Stimulated activated CD8-positive, alpha-beta memory T cell treated with anti-CD3 and anti-CD28 coated beads, Interleukin-7, amount 100 ng/mL, for 24 hours (primary cell): Measurements from ENCODE around the gene MPC1.

Experiments used
- DNase-seq: peaks from one replicate; pipeline ENCODE4 v3.0.0-alpha.2; 2020; ENCODE audit warnings: low read depth

The MPC1 gene

DNA sequence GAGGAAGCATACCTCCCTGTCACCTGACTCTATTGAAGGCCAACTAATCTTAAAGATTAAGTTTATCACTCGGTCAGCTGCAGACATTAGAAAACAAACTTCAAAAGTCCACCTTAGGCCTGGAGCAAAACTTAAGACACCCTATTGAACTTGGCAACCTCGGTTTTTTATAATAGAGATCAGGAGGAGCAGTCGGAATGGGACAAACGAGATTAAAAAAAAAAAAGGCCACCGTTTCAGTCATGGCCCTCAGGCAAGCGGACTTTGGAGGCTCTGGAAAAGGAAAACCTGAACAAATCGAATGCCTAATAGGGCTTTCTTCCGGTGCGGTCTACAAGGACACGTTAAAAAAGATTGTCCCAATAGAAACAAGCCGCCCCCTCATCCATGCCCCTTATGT, 67.3 kb downstream of the MPC1 start:
- DNase-seq: no peak
